CD4-positive, alpha-beta T cell treated with Interleukin-2 at 100 ng/mL for 4 hours (primary cell): ENCODE measurements around the gene NPHP4.

Experiments
- DNase-seq: peaks from one replicate; pipeline ENCODE4 v3.0.0-alpha.2; 2020; ENCODE audit warnings: low spot score

The NPHP4 gene

GRCh38 chr1:5877683-5878530 is 114.3 kb downstream of the NPHP4 start:
- no peak for DNase-seq

DNA sequence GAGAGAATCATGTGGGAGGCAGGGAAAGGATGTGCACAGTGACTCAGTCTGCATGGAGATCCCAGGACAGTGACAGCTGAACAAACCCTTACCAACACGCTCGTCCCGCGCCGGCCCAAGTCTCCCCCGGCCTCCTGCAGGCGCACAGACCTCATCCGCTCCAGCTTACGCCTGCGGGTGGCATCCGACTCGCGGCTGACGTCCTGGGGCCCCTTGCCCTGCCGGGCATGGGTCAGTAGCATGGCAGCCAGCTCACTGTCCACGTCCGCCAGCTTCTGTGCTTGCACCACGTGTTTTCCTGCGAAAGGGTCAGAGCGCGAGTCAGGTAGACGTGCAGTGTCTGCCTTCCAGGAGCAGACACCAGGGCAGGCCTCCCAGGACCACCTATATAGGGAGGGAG is 115.2 kb downstream of the NPHP4 start:
- no peak for DNase-seq

GRCh38 chr1:5876094-5876650 is 116.1 kb downstream of the NPHP4 start:
- DNase-seq = no peak

DNA sequence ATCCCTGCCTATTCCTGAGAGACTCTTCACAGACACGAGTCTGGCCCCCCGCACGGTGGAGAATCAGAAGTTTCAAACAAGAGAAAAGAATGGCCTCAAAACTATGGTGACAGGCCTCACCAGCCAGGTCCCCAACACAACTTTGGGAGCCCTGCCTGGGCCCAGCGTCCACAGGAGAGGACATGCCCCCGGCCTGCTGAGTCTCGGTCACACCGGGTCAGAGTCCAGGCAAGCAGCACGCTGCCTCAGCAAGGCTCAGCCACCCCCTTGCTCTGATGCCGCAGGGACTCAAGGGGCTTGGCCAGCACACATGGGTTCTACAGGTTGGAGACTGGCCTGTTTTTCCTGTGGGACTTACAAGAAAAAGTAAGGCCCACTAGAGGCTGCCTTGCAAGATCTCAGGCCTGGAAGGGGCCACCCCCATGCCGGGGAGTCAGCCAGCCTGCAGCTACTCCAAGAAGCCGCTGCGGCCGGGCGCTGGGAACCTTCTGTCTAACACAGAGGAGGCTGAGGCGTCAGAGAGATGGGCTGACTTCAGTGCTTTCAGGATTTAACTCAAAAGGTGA is 116.8 kb downstream of the NPHP4 start:
- no peak for DNase-seq

- no peak for DNase-seq
Measured at GRCh38 chr1:5874416-5875110, 117.7 kb downstream of the NPHP4 start.

DNA sequence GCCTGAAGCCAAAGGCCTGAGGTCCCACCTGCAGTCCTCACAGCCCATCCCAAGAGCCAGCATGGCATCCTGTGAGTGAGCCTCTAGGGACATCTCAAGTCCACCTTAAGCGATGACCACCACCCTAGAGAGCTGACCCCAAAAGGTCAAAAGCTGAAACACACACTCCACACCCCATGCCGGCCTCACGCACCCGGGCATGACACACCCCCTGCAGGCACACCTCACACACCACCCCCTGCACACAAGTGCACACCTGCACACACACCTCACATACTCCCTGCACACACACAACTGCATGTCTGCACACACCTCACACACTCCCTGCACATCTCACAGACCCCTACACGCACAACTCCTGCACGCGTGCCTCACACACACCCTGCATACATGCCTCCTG is 118.7 kb downstream of the NPHP4 start:
- DNase-seq = no peak

DNA sequence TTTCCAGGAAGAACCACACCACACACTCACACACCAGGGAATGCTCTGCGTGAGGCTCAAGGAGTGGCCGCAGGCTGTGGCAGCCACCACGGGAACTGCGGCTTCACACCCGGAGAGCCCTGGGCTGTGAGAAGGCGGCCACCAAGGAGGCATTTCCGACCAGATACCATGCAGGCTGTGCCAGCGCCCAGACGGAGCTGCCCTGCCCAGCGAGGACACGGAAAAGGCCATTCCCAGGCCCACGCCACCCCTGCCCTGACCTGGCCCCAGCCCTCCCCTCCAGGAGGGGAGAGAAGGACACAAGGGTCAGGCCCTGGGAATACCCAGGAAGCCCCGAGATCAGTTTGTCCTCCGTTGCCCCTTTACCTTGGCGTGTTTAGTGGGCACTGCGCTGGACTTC is 119.3 kb downstream of the NPHP4 start:
- no peak for DNase-seq

DNA sequence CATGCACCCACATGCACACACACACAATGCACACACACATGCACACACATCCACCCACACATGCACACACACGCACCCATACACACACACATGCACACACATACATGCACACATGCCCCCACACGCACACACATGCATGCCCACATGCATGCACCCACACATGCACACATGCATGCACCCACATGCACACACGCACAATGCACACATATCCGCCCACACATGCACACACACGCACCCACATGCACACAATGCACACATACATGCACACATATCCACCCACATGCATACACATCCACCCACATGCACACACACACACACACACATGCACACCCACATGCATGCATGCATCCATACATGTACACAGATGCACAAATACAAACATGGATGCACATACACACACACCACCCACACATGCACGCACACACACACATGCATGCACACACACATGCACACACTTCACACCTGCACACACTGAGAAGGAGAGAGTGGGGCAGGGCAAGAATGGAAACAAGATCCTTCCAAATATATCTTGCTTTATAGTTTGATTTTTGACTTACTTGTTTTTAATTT is 123.2 kb downstream of the NPHP4 start:
- DNase-seq = no peak

DNA sequence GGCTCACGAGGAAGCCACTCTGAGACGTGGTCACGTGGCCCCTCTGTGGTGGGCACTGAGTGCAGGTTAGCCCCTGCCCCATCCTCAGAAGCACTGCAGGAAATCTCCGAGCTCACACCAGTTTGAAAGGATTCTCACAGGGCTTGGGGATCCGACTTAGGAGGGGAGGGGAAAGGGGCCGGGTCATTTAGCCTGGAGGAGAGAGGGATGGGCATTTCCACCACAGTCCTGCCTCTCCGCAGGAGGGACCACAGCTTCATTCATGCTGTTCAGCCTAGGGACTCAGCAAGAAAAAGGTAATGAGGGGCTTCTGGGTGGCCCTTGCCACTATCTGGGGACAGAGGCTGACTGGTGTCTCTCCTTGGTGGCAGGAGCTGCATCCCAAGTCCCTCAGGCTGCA is 126.5 kb downstream of the NPHP4 start:
- no peak for DNase-seq

- DNase-seq = no peak
Measured at GRCh38 chr1:5865056-5865455, 127.2 kb downstream of the NPHP4 start.

DNA sequence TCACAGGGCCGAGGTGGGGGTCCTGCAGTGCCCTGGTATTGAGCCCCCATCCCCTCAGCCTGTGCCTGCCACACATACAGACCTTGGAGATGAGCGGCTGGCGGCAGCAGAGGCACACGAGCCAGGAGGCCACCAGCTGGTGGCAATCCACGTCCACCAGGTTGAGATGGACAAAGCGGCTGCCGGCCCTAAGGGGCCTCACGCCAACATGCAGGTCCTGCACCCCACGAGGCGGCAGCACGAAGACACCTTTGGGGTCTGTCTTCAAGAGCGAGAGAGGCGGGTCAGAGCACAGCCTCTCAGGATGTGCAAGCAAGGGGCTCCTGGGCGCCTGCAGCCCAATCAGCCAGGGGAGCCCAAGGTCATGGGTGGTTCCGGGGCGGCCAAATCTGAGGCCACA is 128.0 kb downstream of the NPHP4 start:
- DNase-seq = no peak

- DNase-seq = no peak
Measured at GRCh38 chr1:5863238-5863637, 129.0 kb downstream of the NPHP4 start.

DNA sequence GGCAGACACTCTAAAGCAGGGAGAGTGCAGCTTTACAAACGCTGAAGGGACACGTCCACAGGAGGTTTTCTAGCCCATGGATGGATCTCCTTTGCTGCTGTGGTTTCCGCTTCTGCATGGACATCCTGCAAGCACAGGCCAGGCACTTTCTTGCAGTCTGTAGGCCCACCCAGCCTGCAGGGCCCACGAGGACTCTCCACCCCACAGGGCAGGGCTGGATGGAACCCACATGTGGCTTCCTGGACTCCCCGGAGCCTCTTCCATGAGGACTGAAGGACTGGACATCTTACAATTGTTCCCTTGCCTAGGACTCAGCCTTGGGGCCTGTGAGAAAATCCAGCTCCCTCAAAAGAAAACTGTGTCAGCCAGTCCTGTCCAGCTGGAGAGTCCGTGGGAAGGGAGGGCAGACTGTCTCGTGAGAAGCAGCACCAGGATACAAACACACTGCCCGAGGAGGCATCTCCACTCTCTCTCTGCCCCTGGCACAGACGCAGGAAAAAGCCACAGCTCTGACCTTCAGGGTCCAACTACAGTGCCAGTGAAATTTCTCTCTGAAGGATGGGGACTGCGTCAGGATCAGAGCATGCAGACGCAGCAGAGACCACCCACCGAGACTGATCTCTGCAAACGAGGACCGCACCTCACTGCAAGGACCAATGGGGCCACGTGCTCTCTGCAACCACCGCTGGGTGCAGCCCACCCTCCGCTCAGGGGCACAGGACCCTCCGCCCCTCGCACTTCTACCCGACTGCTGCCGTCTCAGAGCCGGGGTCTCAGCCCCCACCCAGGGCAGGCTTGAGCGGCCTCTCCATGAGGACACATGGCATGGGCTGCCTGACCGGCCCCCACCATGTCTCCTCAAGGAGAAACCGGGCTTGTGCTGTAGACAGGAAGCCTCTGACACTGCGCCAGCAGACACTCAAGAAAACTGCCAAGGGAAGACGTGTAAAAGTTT is 130.1 kb downstream of the NPHP4 start:
- no peak for DNase-seq

GRCh38 chr1:5860277-5860676 is 131.9 kb downstream of the NPHP4 start:
- no peak for DNase-seq

- DNase-seq = no peak
Measured at GRCh38 chr1:5859766-5860165, 132.5 kb downstream of the NPHP4 start.

DNA sequence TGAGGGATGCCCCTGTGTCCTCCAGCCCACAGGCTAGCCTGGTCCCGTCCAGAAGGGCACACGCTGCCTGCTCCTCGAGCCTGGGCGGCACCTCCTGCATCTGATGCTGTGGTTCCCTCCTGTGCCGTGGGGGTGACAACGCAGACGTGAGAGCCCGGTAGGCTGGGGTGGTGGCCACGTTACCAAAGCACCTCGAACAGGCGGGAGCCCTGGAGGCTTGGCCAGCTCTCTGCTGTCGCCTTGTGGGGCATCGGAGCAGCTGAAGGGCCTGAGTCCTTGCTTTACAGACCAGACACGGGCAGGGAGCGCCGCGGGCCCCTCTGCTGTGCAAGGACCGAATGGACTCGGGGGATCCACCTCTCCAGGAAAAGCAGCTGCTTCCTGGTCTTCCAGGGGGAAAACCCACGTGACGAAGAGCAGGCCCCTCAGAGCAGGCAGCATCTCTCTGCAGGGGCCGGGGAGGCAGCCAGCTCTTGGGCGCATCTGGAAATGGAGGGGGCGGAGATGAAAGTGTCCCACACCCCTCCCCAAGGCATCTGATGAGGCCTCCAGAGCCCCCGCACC is 133.3 kb downstream of the NPHP4 start:
- no peak for DNase-seq

DNA sequence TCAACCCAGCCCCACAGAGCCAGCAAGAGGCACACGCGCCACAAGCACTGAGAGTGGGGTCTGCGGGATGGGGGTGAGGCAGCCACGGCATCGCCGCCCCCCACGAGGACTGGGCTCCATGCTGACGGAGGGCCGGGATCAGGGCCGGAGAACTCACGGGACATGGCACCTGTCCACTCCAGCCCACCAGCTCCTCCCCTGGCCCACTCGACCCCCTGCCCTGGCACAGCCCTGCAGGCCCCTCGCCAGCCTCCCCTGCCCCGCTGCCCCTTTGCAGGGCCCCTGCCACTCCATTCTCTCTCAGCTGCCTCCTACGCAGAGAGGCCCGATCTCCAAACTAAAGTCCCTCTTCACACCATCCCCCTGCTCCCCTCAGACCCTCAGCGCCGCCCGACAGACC is 134.0 kb downstream of the NPHP4 start:
- DNase-seq = no peak

DNA sequence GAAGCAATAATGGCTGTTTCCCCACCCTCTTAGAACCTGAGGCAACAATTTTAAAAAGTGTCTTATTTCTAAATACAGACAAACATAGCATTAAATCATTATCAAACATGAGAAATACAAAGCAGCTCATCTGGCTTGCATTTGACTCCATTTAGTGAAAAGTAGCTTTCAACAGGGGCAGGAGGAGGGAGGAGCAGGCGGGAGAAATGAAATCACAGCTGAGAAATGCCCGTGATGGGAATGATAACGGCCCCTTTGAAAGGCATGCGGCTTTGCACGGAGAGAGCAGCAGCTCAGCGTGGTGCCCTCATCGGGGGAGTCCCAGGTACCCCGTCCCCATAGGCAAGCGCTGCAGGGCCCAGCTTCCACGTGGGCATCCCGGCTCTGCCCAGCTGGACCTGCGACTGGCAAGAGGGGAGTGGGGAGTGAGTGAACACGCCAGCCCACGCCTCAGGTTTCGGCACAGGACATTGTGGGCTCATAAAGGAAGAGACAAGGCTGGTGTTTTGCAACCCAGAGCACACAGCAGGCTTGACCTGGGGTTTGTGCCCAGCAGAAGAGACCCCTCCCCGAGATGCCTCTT is 134.6 kb downstream of the NPHP4 start:
- DNase-seq = no peak

- no peak for DNase-seq
Measured at GRCh38 chr1:5857011-5857410, 135.2 kb downstream of the NPHP4 start.

GRCh38 chr1:5856246-5856815 is 135.9 kb downstream of the NPHP4 start:
- no peak for DNase-seq
